GM18861 (cell line): ENCODE measurements around the gene PURA.
"Not testable (repeated sequence)": the region's sequence is repeated elsewhere in the genome, so short reads cannot be mapped to it uniquely, and the experiment has no call there.

Experiments
- ATAC-seq: cut with Tn5 transposase; IDR thresholded peaks from one replicate; pipeline ENCODE4 v1.9.1; 2021; ENCODE audit not compliant: unreplicated experiment

PURA gene

DNA sequence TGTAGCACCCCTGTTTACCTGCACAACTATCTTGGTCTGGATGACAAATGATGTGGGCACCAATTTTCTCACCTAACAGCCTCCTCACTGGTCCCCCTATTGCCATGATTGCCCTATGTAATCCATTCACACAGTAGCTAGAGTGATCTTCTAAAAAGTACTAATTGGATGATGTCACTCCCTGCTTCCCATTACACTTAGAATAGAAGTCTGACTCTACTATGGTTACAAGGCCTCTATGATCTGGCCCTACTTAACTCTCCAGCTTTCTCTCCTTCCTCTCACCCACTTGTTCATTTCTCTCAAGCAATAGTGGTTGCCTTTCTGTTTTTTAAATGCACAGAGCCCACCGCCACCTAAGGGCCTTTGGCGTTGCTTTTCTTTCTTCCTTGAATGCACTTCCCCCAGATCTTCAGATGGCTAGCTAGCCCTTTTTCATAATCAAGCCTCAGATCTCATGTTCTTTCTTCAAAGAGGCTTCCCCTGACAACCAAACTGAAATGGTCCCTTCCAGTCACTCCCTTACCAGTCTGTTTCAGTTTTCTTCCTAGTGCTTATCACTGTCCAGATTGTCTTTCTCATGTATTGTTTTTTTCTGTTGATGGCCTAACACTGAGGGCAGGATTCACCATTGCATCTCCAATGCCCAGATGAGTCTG, 20.5 kb downstream of the PURA start:
- ATAC-seq, result no peak

GRCh38 chr5:140135127-140135526, 21.2 kb downstream of the PURA start:
- ATAC-seq, result no peak

DNA sequence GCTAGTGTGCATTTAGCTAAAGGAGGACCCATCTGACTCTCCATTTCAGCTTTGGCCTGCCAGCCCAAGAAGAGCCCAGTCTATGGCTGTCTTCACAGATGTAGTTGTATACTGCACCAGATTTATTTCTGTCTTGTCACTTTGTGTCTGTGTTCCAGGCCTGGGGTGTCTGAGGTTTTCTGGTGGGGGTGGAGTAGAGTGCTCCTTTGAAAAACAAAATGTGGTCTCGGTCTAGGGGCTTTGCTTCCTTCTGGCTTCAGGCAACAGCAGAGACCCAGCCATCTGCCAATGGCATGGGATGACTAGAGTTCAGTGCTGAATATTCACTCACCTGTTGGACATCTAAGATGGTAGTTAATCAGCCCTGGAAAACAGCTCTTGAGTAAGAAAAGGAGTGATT, 22.7 kb downstream of the PURA start:
- no peak for ATAC-seq

DNA sequence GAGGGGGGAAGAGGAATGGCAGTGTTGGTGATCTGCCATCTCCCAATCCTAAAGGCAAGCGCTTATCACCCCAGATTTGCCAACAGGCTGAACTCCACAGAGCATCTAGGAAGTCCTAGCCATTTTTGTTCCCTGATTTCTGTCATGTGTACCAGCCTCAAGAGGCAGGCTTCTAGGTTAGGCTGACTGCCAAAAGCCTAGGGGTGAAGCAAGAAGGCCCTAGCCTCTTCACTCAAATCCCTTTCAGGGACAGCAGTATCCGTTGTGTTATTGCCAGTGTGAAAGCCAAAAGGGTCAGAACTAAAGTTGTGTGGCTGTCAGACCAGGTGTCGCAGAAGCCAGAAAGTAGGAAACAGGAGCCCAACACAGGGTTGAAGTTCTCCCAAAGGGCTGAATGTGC, 26.5 kb downstream of the PURA start:
- no peak for ATAC-seq

DNA sequence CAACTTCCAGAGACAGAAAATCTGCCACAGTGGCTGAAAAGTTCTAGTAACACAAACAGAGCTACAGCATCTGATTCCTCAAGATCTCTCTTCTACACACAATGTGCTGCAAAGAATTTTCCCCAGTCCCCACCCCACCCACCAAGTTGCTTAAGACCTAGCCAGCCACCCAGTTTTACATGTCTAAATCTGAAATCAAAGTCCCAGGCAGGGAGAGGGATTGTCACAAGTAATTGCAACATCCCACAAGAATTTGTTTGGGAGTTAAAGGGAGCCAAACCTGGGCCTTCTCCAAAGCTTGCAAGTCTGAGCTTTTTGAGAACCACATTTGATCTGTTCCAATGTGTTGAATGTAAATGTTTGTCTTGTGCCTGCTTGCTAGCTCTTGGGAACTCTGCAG, 27.3 kb downstream of the PURA start:
- no peak for ATAC-seq

DNA sequence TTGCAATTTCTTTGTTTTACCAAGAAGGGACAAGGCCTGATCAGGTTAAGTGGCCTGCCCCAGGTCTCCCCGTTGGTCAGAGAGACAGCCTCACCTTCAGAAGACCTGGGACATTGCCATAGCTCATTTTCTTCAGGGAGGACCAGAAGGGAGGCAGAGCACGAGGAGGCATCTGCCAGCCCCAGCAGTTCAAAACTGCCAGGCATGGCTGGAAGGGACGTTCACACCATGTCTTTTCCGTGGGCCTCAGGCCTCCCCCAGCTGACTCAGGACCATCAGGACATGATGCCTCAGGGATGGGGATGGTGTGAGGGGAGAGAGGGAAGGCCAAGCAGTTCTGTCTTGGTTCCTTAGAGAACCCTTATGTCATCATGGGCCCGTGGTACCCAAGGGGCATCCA, 28.3 kb downstream of the PURA start:
- no peak for ATAC-seq

DNA sequence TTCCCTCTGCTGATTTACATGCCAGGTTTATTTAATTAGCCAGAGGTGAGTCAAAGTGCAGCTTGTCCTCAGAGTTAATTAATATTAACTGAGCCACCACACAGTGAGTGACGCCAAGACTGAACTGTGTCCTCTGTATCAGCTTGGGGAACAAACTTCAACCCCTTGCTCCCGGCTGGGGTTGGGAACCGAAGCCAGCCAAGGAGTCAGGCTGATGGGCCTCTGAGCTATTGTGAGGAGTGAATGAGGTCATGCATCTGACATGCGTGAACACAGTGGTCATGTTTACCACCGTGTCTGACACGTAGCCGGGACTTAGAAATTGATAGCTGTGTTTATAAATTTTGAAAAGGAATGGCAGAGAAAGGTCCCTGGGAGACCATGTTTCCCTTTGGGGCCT, 28.9 kb downstream of the PURA start:
- ATAC-seq, result no peak

DNA sequence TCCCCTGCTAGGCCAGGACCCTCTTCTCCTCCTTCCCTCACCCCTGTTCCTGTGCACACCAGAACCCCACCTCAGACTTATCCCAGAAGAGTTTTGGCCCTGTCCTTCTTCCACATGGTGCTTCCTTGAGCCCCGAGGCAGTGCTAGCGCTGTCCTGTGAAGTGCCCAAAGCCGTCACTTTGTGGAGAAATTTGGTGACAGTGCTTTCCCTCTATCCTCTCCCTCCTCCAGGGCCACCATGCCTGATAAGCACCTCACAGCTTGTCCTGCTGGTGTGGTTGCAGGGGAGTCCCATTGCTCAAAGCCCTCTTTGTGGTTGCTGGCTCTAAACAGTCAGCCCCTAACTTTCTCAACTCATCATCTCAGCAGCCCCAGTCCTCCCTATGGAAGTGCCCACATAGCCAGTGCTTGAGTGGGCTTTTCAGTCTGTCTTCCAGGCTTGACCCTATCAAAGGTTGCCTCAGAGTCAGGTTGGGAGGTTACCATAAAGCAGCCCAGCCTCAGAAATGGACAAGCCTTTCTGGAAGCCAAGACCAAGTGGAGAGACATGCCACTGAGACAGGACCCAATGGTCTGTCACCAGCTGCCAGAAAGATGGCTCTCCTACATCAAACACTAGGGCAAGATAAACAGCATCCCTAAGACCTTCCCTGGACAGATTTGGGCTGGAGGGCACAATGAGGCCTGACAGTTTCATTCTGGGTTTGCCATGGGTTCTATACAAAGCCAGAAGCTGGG, 29.8 kb downstream of the PURA start:
- ATAC-seq, result no peak

- no peak for ATAC-seq
Measured at GRCh38 chr5:140145256-140145655, 31.3 kb downstream of the PURA start.

DNA sequence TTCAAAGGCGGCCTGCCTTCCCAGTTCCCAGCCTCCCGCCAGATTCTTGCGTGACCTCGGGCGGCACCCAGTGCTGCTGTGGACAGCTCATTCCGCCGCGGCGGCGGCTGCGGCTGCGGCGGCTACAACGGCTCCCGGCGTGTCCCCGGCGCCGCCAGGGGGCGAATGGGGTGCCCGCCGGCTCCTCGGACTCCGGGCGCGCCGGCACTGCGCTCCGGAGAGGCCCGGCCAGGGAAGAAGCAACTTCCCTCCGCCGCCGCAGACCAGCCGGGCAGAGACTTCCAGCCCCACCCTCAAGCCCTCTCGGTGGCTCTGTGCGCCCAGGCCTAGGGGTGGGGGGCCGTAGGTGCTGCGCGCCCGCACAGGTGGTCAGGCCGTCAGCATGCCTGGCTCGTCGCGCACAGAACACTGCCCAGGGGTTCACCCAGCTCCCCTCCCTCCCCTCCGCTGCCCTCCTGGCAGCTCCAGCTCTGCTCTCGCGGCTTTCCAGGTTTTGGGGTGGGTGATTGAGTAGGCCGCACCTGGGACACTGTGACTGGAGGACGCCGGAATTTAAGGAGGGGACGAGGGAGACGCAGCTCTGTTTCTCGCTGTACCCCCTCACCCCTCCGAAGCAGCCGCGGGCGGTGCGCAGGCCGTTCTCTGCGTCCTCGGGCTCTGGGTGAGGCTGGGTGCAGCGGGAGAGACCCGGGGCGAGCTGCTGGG, 32.1 kb downstream of the PURA start:
- no peak for ATAC-seq

DNA sequence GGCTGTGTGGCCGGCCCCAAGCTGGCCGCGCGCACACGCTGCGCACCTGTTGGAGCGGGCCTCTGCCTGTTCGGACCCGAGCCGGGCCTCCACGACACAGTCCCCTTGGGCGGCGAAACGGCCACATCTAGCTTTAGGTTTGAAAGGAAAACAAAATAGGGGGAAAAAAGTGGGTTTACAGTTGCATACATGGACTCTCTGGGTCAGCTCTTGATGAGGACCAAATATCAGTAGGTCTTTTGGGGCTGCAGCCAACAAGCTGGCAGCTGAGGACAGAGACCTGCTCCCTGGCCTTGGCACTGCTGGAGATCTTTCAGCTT, 32.6 kb downstream of the PURA start:
- no peak for ATAC-seq

DNA sequence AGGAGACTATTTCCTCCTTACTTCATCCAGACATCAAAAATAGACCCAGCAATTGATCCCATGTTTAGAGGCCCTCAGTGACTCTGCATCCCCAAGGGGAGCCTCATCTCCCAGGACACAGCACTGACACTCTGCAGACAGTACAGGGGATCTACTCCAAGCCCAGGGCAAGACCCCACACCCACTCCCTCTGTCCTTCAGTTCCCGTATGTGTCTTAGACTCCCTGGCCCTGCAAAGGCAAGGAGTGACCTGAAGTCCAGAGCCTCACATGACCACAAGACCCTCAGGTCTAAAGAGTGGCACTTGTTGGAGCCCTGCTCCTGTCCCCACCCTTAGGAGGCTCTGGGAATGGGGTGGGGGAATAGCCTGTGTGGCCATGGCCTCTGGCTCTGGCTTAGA, 33.6 kb downstream of the PURA start:
- ATAC-seq, result no peak

DNA sequence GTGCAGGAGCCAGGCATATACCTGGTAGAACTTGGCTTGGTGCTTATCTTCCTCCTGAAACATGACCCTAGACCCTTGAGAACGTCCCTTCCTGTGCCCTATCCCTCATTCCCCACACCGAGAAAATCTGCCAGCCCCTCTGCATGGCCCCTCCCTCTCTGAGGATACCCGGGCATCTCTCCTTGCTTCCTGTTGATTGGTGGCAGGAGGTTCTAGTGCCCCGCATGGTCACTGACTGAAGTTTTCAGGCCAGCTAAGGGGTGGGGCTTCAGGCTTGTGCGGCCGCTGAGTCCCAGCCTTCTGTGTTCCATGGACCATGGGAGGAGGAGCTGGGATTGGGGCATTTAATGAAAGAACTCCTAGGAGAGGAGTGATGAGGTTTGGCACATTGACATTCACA, 34.6 kb downstream of the PURA start:
- no peak for ATAC-seq

- no peak for ATAC-seq
Measured at GRCh38 chr5:140150201-140150600, 36.3 kb downstream of the PURA start.

DNA sequence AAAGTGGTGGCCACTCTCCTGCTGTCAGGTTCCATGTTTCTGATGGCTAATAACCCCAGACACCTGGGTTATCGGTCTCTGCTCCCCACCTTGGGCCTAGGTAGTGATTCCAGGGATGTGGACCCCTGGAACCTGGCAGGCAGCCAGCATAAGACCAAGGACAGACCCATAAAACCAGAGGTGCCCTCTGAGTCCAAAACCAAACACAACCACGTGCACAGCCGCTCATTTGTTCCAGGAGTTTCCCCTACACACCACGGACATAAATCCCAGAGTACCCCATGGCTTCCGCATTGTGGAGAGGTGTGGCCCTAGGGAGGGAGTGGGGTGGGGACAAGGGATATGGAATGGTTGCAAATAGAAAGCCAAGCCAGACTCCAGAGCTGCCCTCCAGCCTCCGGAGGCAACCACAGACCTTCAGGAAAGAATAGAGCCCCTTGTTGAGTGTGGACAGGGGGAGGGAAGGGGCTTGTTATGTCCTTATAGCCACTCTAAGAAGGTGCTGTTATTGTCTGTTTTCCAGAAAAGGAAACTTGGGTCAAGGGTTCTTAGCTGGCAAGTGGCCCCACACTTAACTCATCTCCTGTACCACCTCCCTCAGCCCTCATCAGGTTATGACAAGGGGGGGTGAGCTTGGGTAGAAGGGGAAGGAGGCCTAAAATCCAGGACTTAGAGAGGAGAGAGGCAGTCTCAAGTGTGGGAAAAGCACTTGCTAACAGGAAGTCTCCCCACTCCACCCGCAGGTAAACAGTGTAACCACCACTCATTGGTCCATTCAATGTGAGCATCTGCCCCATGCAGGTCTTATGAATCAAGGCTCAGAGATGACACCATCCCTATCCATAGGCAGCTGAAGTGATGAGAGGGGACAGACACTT, 37.5 kb downstream of the PURA start:
- no peak for ATAC-seq

DNA sequence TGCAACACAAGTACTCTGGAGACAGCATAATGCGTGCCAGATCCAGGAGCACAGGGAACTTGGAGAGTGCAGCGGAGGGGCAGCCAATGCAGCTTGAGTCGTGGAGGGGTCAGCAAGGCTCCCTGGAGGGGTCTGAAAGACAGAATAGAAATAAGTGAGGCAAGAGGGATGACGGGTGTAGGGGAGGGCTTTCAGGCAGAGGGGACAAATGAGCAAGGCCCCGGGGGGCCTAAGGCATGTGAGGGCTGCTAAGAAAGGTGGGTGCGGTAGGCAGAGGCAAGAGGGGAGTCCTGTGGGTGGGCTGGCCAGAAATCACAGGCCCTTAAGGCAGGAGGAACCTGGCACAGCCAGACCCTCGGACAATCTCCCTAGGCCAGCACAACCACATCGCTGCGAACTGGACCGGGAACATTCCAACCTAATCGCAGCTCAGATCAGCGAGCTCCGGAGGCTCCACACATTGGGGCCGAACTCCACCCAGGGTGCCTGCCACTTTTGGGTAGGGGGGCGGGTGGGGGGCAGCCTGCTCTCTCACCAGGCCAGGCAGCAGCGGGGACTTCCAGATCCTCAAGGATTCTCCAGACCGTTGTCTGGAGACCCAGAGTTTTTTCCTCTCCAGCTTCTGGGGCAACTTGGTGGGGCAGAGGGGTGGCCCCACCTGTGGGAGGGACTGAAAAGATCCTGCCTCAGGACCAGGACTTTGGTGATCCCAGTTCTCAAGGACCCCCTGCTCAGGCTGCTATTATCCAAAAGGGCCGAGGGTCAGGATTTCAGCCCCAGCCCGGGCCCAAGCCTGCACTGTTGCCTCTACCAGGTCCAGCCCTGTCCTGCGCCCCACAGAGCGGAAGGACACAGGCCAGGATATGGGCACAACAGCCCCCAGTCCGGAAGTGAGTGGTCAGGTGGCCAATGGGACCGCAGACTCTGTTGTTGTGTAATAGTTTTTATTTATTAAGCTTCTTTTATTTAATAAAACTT, 38.4 kb downstream of the PURA start:
- ATAC-seq, result no peak

DNA sequence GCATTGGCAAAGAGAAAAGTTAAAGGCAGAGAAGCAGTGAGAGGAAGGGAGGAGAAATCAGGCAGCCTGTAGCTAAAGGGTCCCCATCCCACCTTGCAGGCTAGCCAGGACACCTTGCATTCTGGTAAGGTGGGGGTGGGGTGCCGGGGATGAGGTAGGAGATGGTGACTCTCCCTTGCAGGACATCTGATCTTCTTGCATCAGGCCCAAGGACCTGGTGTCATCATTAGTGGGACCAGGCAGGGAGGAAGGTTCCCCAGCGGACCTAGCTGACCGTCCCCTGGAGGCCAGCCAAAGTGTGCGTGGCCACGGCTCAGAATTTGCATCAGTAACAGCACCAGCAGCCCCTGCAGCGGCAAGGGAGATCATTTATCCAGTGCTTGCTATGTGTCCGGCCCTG, 39.3 kb downstream of the PURA start:
- ATAC-seq, result no peak

- ATAC-seq, result no peak
Measured at GRCh38 chr5:140153905-140154304, 40.0 kb downstream of the PURA start.

GRCh38 chr5:140154710-140155381, 40.9 kb downstream of the PURA start:
- ATAC-seq, result not testable (repeated sequence)
